Sigmoid colon (tissue), 7 donors: ENCODE measurements around the gene ZNF566. TPM values are rescaled to one million over a fixed set of nuclear protein-coding genes. Genes with fewer than 3 reads are reported as not detected.

Experiments used
- DNase-seq: peaks from one replicate; pipeline ENCODE4 v3.0.0-alpha.2; 2019
- H3K27ac ChIP-seq, 4 donors: fragments of 200-600 bp; sonication (generic); one replicate each; pipeline ENCODE4 v1.5.1; 2016 to 2019; ENCODE audit warnings: mild to moderate bottlenecking in 1 of 4
- H3K27me3 ChIP-seq, 3 donors: fragments of 200-600 bp; sonication (generic); one replicate each; pipeline ENCODE4 v1.5.1; 2019; ENCODE audit warnings: mild to moderate bottlenecking in 1 of 3
- H3K36me3 ChIP-seq, 4 donors: fragments of 200-600 bp; sonication (generic); one replicate each; pipeline ENCODE4 v1.5.1; 2016 to 2019
- H3K4me1 ChIP-seq, 4 donors: fragments of 200-600 bp; sonication (generic); one replicate each; pipeline ENCODE4 v1.5.1; 2017 to 2019
- H3K4me3 ChIP-seq, 4 donors: fragments of 200-600 bp; sonication (generic); one replicate each; pipeline ENCODE4 v1.5.1; 2017 to 2019; ENCODE audit warnings: mild to moderate bottlenecking in 2 of 4, moderate library complexity in 1 of 4
- H3K9me3 ChIP-seq, 4 donors: fragments of 200-600 bp in 3 of 4; sonication (generic) in 3 of 4; one replicate each; pipeline versions ENCODE4 v1.5.1 to v1.6.1; 2013 to 2019
- CTCF ChIP-seq, 4 experiments: fragments of 450-650 bp in 3 of 4; fragments of 200-600 bp in 1 of 4; IDR thresholded peaks; one replicate each; pipeline ENCODE4 v1.5.1; 2016 to 2019; ENCODE audit warnings: antibody characterized with exemption in 4 of 4, mild to moderate bottlenecking in 3 of 4, moderate library complexity in 2 of 4
- EP300 ChIP-seq, 4 donors: sonication (generic); formaldehyde crosslinking; IDR thresholded peaks; one replicate each; pipeline ENCODE4 v1.6.1; 2017; ENCODE audit warnings: antibody characterized with exemption in 4 of 4
- POLR2A ChIP-seq, 2 donors: fragments of 450-650 bp; IDR thresholded peaks; one replicate each; pipeline ENCODE4 v1.6.1; 2016; ENCODE audit warnings: antibody characterized with exemption in 2 of 2, mild to moderate bottlenecking in 2 of 2, moderate library complexity in 2 of 2
- POLR2AphosphoS5 ChIP-seq, 4 donors: sonication (generic); formaldehyde crosslinking; IDR thresholded peaks; one replicate each; pipeline ENCODE4 v1.6.1; 2017; ENCODE audit warnings: antibody characterized with exemption in 4 of 4
- WGBS, 2 donors: extraction: QIAGEN DNeasy Blood & Tissue Kit; methylation state at CpG; one replicate each; pipeline ENCODE4 v1.1.7; 2013; 5-methylcytosine and 5-hydroxymethylcytosine counted together
- intact Hi-C: fragments of 100-400 bp; cut with DNase I; formaldehyde crosslinking; loops from one replicate; pipeline ENCODE4 v1.15.1; 2023
- polyA plus RNA-seq, 3 donors: library from polyadenylated mRNA; stranded (reverse); fragments of 200-250 nt; gene quantifications; one replicate each; pipeline ENCODE4 v1.2.3, GENCODE V29; 2013
- total RNA-seq, 4 donors: library from RNA; depleted of rRNA; stranded (reverse); fragments of >200 nt; gene quantifications; one replicate each; pipeline ENCODE4 v1.1.0, GENCODE V29; 2016
- donor health status: healthy with polysubstance abuse.
- donor health status: Bipolar disorder and iron deficiency.
- donor health status: healthy.

Gene ZNF566
- total and polyA plus RNA-seq, 7 donors, result 1.6 to 21.6 (median 15.5) TPM

GRCh38 chr19:36488846-36489117 is 579 bp downstream of the ZNF566 start:
- Histone ChIP-seq H3K9me3 (no peaks in the 10 kb centered on the region), H3K27ac (peak overlapping the region; percentile 91 to 96 (median 94)), H3K27me3 (no peaks in the 10 kb centered on the region), H3K4me1 (peaks cover 0 to 20% (median 15%) of the 10 kb centered on the region in 4 donors), H3K36me3 (peaks cover 0 to 4% (median 0%) of the 10 kb centered on the region in 4 donors), H3K4me3 (peak overlapping the region; percentile 67 to 81 (median 72))
- intact Hi-C loops, result loop anchor here (1.0 to 5.0 kb wide), 6 partner anchors 40 to 276 kb away; partner anchors contain the start of genes ZFP14, ZFP82, ZNF260 and ZNF529
- DNase-seq, result no peak
- 0% methylated on average over 11 of the region's 11 CpGs for WGBS, 2 donors
- TF ChIP-seq CTCF (IDR thresholded peaks at IDR 0.05) (no peak), EP300 (IDR thresholded peaks at IDR 0.05) (no peak), POLR2AphosphoS5 (IDR thresholded peaks at IDR 0.05) (no peak), POLR2A (IDR thresholded peaks at IDR 0.05) (no peak)

GRCh38 chr19:36488118-36488845 is 1.1 kb downstream of the ZNF566 start:
- 40 to 56% methylated on average over 9 of the region's 9 CpGs for WGBS, 2 donors
- H3K27ac ChIP-seq, result peak overlapping the region; percentile 91 to 96 (median 94)
- no peaks in the 10 kb centered on the region for H3K9me3 ChIP-seq
- intact Hi-C loops, result loop anchor here (2.0 to 5.0 kb wide), 5 partner anchors 69 to 276 kb away; partner anchors contain the start of genes ZFP14, ZFP82, ZNF529 and ZNF565
- DNase-seq, result no peak
- peak overlapping the region; percentile 67 to 81 (median 72) for H3K4me3 ChIP-seq
- H3K27me3 ChIP-seq, result no peaks in the 10 kb centered on the region
- H3K36me3 ChIP-seq, result peaks cover 0 to 4% (median 0%) of the 10 kb centered on the region in 4 donors
- peaks cover 0 to 20% (median 15%) of the 10 kb centered on the region in 4 donors for H3K4me1 ChIP-seq
- TF ChIP-seq EP300 (IDR thresholded peaks at IDR 0.05), result no peak
- TF ChIP-seq POLR2AphosphoS5 (IDR thresholded peaks at IDR 0.05), result no peak
- no peak for TF ChIP-seq CTCF (IDR thresholded peaks at IDR 0.05)
- no peak for TF ChIP-seq POLR2A (IDR thresholded peaks at IDR 0.05)

- H3K4me1 ChIP-seq, result peaks cover 0 to 12% (median 9%) of the 10 kb centered on the region in 4 donors
- H3K9me3 ChIP-seq, result no peaks in the 10 kb centered on the region
- peaks cover 0 to 4% (median 0%) of the 10 kb centered on the region in 4 donors for H3K36me3 ChIP-seq
- intact Hi-C loops, result no loop called here
- TF ChIP-seq CTCF (IDR thresholded peaks at IDR 0.05), result no peak
- TF ChIP-seq POLR2AphosphoS5 (IDR thresholded peaks at IDR 0.05), result no peak
- TF ChIP-seq POLR2A (IDR thresholded peaks at IDR 0.05), result no peak
- no peak for TF ChIP-seq EP300 (IDR thresholded peaks at IDR 0.05)
- no peaks in the 10 kb centered on the region for H3K27me3 ChIP-seq
- H3K4me3 ChIP-seq, result no peak overlapping the region
- DNase-seq, result no peak
- 86 to 95% methylated on average over 6 of the region's 6 CpGs for WGBS, 2 donors
- no peak overlapping the region for H3K27ac ChIP-seq
These were observed 5.7 kb downstream of the ZNF566 start for GRCh38 chr19:36483653-36484052.

- TF ChIP-seq CTCF (IDR thresholded peaks at IDR 0.05), result no peak
- TF ChIP-seq EP300 (IDR thresholded peaks at IDR 0.05), result no peak
- no peak for TF ChIP-seq POLR2AphosphoS5 (IDR thresholded peaks at IDR 0.05)
- TF ChIP-seq POLR2A (IDR thresholded peaks at IDR 0.05), result no peak
- no peak overlapping the region for H3K27ac ChIP-seq
- H3K27me3 ChIP-seq, result no peaks in the 10 kb centered on the region
- WGBS, 2 donors, result 94 to 96% methylated on average over 2 of the region's 2 CpGs
- peaks cover 0 to 4% (median 0%) of the 10 kb centered on the region in 4 donors for H3K36me3 ChIP-seq
- no peaks in the 10 kb centered on the region for H3K9me3 ChIP-seq
- intact Hi-C loops, result no loop called here
- H3K4me1 ChIP-seq, result peaks cover 0 to 5% (median under 1%) of the 10 kb centered on the region in 4 donors
- DNase-seq, result no peak
- no peak overlapping the region for H3K4me3 ChIP-seq
These were observed 6.5 kb downstream of the ZNF566 start for GRCh38 chr19:36482876-36483275.
